Measurements from ENCODE around the gene TNNI2.

The TNNI2 gene

GRCh38 chr11:1847006-1847735 lies 8.4 kb downstream of the TNNI2 start:
- no peak for TF ChIP-seq JUND (IDR thresholded peaks at IDR 0.05; ENCODE audit: low read depth)
- in situ Hi-C loops (cut with HindIII; ENCODE audit: low pct_unique_long_range_greater_than_20kb, low sequenced_read_pairs), result no loop called here
- DNase-seq (ENCODE audit: low read depth in 1 of 2, low spot score in 1 of 2), result no peak

GRCh38 chr11:1847926-1848639 lies 9.3 kb downstream of the TNNI2 start:
- no peak for TF ChIP-seq JUND (IDR thresholded peaks at IDR 0.05; ENCODE audit: low read depth)
- in situ Hi-C loops (cut with HindIII; ENCODE audit: low pct_unique_long_range_greater_than_20kb, low sequenced_read_pairs), result no loop called here
- DNase-seq (ENCODE audit: low read depth in 1 of 2, low spot score in 1 of 2), result no peak

GRCh38 chr11:1848640-1849430 lies 10.1 kb downstream of the TNNI2 start:
- TF ChIP-seq JUND (IDR thresholded peaks at IDR 0.05; ENCODE audit: low read depth), result no peak
- in situ Hi-C loops (cut with HindIII; ENCODE audit: low pct_unique_long_range_greater_than_20kb, low sequenced_read_pairs), result no loop called here
- DNase-seq (ENCODE audit: low read depth in 1 of 2, low spot score in 1 of 2), result no peak

GRCh38 chr11:1851468-1852180 lies 12.8 kb downstream of the TNNI2 start:
- in situ Hi-C loops (cut with HindIII; ENCODE audit: low pct_unique_long_range_greater_than_20kb, low sequenced_read_pairs), result no loop called here
- TF ChIP-seq JUND (IDR thresholded peaks at IDR 0.05; ENCODE audit: low read depth), result no peak
- no peak for DNase-seq (ENCODE audit: low read depth in 1 of 2, low spot score in 1 of 2)

- in situ Hi-C loops (cut with HindIII; ENCODE audit: low pct_unique_long_range_greater_than_20kb, low sequenced_read_pairs), result no loop called here
- no peak for TF ChIP-seq JUND (IDR thresholded peaks at IDR 0.05; ENCODE audit: low read depth)
- no peak for DNase-seq (ENCODE audit: low read depth in 1 of 2, low spot score in 1 of 2)
These were observed 13.6 kb downstream of the TNNI2 start for GRCh38 chr11:1852271-1852876.

- in situ Hi-C loops (cut with HindIII; ENCODE audit: low pct_unique_long_range_greater_than_20kb, low sequenced_read_pairs), result no loop called here
- no peak for TF ChIP-seq JUND (IDR thresholded peaks at IDR 0.05; ENCODE audit: low read depth)
- no peak for DNase-seq (ENCODE audit: low read depth in 1 of 2, low spot score in 1 of 2)
These were observed 14.1 kb downstream of the TNNI2 start, which contains the start of gene LSP1 for GRCh38 chr11:1852877-1853276. TSS of gene LSP1 (plus strand) at chr11:1853084. CDS start at chr11:1853145, 61 bp downstream.

- in situ Hi-C loops (cut with HindIII; ENCODE audit: low pct_unique_long_range_greater_than_20kb, low sequenced_read_pairs), result no loop called here
- DNase-seq (ENCODE audit: low read depth in 1 of 2, low spot score in 1 of 2), result no peak
- no peak for TF ChIP-seq JUND (IDR thresholded peaks at IDR 0.05; ENCODE audit: low read depth)
These were observed 14.8 kb downstream of the TNNI2 start for GRCh38 chr11:1853376-1854131.

- no peak for TF ChIP-seq JUND (IDR thresholded peaks at IDR 0.05; ENCODE audit: low read depth)
- in situ Hi-C loops (cut with HindIII; ENCODE audit: low pct_unique_long_range_greater_than_20kb, low sequenced_read_pairs), result no loop called here
- no peak for DNase-seq (ENCODE audit: low read depth in 1 of 2, low spot score in 1 of 2)
These were observed 15.6 kb downstream of the TNNI2 start for GRCh38 chr11:1854132-1854948.

GRCh38 chr11:1854949-1855885 lies 16.4 kb downstream of the TNNI2 start:
- no peak for TF ChIP-seq JUND (IDR thresholded peaks at IDR 0.05; ENCODE audit: low read depth)
- in situ Hi-C loops (cut with HindIII; ENCODE audit: low pct_unique_long_range_greater_than_20kb, low sequenced_read_pairs), result no loop called here
- DNase-seq (ENCODE audit: low read depth in 1 of 2, low spot score in 1 of 2), result no peak

GRCh38 chr11:1855886-1856265 lies 17.1 kb downstream of the TNNI2 start:
- DNase-seq (ENCODE audit: low read depth in 1 of 2, low spot score in 1 of 2), result no peak
- in situ Hi-C loops (cut with HindIII; ENCODE audit: low pct_unique_long_range_greater_than_20kb, low sequenced_read_pairs), result no loop called here
- TF ChIP-seq JUND (IDR thresholded peaks at IDR 0.05; ENCODE audit: low read depth), result no peak
